Measurements from ENCODE around the gene TMEM59L.

DNA sequence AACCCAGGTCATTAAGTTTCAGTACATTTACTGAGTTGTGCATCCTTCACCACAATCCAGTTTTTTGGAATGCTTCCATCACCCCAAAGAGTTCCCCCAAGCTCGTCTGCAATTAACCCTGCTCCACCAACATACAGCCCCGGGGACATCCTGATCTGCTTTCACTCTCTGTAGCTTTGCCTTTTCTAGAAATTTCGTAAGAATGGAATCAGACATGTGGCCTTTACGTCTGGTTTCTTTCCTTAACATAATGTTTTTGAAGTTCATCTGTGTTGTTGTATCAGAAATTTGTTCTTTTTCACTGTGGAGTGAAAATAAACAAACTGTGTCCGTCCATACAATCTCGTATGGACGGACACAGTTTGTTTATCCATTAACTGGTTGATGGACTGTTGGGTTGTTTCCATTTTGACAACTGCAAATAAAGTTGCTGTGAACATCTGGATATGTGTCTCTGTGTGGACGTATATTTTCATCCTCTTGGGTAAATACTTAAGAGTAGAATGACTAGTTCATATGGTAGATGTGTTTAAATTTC, 27.1 kb downstream of the TMEM59L start:
- no peak for TF ChIP-seq CTCF (IDR thresholded peaks at IDR 0.05)
- no peak for TF ChIP-seq POLR2A (IDR thresholded peaks at IDR 0.05)
